GM21381 (cell line): Measurements from ENCODE around the gene NACC2.
"Not testable (repeated sequence)": the region's sequence is repeated elsewhere in the genome, so short reads cannot be mapped to it uniquely, and the experiment has no call there.

ENCODE experiments used
- ATAC-seq: cut with Tn5 transposase; IDR thresholded peaks from one replicate; pipeline ENCODE4 v1.9.1; 2021; ENCODE audit warnings: mild to moderate bottlenecking, moderate library complexity; ENCODE audit not compliant: unreplicated experiment

Gene NACC2

DNA sequence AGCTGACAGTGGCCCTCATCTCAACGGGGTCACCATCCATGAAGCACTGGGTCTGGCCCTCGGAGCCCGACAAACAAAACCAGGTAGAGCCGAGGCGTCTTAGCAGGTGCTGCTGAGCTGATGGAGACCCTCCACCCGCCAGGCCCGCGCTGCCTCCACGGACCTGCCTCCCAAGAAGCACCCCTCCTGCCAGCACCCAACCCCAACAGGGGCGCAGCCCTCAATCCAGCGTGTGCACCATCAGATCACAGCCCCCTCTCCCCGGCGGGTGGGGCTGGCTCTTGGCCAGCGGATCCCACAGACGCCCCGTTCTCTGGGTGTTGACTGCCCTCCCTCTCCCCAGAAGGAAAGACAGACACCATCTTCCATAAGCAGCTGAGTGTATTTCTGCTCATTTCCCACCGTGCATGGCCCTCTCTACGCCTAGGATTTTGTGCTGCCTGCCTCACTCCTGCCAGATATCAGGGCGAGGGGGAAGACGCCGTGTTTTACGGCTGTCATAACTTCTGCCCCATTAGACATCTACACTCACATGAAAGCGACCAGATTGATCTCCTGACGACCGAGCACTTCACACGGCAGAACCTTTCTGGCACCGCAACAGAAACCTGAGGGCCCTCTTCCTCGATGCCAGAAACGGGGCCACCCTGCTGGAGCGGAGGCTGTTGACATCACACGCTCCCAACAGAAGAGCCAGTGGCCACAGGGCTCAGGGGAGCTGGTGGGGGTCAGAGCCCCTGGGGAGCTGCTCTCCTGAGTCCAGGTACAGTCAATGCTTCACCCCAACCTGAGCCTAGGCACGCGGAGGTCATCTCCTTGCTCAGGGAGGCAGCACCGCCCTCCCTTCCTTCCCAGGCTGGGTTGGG is 12.4 kb downstream of the NACC2 start:
- no peak for ATAC-seq

DNA sequence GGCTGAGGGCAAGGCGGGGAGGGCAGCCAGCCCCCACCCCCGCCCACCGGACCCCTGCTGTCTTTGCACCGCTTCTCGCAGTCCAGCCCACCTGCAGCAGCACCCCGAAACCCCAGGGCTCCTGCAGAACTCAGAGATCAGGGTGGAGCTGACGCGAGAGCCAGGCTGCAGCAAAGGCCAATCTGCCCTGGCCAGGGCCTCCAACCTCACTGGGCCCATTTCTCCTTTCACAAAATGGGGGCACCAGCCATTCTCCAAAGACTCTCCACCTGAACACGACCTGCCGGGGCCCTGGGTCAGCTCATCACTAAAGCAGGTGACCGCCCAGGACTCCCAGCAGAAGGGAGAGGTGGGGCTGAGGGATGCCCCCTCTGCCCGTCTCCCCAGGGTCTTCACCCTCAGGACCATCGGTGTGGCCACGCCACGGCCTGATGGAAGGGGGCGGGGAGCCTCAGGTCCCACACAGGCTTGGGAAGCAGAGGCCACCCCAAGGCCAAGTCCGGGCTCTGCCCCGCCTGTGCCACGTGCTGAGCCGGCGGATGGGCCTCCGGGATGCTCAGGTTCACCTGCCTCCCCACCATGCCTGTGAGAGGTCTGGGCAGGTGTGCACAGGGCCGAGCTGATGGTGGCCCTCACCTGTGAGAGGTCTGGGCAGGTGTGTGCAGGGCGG is 13.1 kb downstream of the NACC2 start:
- ATAC-seq: no peak

DNA sequence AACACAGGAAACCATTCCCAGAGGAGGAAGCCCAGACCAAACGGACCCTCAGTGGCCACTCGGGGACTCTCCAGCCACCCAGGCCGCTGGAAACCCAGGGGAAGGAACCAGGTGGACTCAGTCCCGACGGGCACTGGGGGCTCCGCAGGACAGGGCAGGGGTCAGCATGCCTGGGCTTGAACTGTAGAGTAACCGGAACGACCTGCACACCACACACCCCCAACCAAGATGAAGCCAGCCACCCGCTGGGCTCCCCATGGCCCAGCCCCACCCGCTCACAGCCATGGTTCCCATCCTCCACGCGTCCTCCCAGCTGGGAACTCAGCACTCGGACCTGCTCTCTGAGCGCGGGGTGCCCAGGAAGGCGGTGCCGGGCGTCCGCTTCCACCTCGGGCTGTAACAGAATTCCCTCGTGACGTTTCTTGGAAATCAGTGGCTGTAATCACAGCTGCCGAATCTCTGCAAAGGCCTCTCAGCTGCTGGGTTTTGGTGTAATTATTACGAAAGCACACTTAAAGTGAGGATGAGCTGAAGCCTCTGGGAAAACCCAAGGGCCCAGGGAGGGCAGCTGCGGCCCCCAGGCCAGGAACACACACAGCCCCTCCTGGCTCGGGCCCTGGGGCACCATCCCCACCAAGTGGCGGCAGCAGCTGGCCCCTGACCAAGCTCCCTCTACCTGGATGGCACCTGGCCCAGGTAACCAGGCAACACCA is 13.8 kb downstream of the NACC2 start:
- no peak for ATAC-seq

DNA sequence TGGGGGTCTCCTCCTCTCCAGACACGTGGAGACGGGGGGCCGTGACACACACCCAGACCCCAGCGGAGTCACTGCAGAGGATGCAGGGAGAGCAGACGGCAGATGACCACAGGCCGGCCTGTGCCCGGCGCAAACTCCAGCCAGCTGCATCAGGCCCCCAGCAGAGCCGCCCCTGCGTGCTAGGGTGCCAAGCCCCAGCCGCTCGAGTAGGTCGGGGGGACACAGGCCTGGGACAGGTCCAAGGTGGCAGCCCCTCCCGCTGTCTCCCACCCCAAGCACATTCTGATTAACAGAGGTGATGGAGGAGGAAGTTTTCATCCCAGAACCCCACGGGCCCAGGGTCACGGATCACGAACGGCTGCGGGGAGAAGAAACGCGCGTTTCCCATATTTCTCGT is 14.4 kb downstream of the NACC2 start:
- ATAC-seq: no peak

DNA sequence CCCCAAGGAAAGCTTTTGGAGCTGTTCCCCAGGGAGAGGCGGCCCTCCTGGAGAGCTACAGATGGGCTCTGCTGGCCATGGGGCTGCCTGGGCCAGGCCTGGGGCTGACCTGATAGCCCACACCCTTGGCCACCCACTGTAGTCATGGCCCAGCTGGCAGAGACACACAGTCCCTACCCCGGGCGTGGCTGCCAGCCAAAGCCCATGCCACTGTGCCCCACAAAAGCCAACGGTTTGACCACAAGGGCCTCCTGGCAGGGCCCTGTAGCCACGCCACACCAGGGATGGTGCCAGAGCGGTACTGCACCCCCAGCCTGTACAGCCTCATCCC is 15.2 kb downstream of the NACC2 start:
- ATAC-seq: no peak

DNA sequence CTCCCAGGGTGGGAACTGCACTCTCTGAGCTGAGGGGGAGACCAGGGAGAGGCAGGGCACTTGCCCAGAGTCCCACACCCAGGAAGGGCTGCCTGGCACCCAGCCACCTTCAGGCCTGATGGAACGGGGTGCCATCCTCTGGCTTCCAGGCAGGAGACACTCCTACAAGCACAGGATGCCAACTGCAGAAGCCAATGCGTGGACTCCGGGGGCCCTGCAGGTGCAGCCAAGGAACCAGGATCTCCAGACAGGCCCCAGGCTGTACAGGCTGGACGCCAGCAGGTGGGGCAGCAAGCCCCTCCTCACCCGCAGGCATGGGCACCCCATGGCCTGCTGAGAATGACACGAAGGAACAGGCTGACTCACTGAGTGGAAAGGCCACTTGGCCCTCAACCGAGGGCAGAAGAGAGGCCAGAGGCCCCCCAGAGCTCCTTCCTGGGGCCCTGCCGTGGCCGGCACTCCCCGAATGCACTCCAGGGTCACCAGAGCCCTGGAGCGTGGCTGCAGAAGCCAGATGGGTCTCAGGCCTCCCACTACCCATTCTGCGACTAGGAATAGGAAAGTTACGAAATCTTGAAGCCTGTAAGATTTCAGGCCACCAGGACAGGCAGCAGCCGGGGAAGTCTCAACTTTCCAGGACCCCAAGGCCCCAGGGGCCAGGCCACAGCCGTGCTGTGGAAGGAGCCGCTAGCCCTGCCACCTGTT is 15.7 kb downstream of the NACC2 start:
- no peak for ATAC-seq

DNA sequence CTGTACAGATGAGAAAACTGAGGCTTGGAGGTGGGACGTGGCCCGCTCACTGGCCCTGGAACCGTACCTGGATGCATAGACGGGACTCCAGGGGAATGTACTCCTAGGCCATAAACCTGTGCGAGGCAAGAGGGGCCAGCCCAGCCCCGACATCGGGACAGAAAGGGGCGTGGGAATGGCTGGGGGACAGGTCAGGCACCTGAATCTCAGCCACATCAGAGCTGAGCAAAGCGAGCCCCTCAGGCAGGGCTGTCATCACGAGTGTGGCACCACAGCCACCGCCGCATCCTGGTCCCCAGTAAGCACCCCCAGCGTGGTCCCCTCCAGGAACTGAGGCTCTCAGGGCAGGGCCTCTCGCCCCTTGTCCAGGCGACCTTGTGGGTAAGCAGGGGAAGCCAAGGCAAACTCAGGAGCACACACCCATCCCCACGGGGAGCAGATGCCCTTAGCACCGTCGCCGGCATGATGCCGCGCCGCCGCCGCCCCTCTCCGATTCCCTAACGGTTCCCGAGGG is 16.5 kb downstream of the NACC2 start:
- ATAC-seq: no peak

DNA sequence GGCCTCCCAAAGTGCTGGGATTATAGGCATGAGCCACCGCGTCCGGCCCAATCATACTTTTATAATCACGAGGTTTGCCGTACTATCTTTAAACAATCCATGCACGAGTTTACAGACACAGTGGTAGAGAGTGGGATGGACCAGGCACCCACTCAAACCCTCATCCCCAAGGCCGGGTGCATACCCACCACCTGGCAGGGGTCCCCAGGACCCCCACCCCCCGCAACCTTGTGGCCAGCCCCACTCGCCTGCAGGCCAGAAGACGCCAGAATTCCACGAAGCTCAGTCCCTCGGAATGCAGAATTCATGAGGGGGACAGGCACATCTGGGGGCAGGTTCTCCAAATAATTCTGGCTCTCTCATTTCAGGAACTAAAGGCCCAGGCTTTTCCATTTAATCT is 17.1 kb downstream of the NACC2 start:
- no peak for ATAC-seq

DNA sequence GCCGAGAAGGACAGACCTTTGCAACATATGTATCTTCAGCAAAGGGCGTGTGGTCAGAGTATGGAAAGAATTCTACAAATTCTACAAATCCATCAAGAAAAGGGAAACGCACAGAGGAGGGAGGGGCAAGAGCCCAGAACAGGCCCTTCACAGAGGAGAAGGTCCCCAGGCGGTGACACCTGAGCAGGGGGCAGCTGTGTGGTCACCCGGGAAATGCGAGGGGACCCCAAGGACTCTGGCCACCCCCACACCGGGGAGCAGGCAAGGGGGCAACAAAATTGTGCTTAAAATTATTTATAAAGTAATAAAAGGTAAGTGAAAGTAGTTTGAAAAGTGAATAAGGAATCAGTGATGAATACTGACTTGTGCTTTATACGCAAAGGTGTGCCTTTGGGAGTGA is 17.6 kb downstream of the NACC2 start:
- no peak for ATAC-seq

DNA sequence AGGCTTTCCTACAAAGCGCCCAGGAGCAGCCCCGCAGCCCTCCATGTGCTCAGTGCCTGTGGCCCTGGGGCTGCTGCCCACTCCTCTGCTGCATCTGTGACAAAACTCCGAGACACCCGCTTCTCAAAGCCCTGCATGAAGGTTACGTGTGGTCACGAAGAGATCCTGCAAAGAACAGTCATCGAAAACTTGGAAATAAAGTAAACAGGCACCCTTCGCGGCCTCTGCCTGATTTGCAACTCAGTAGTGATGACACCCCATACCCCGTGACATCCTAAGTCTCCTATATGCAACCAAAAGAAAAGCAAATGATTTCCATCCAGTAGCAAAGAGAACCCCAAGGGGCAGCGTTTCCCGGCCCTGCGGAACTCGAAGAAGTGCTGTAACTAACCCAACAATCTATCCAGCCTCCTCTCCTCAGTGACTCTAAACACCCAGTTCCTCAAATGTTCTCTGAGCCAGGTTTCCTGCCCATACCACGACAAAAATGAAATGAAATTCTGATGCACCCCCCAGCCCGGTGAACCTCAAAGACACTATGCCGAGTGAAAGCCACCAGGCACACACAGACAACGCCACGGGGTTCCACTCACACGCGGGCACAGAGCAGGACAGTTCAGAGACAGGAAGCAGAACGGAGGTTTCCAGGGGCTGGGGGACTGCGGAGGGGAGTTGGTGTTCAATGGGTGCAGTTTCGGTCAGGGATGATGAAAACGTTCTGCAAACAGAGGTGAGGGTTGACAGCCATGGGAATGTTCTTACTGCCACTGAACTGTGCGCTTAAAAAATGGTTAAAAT is 19.0 kb downstream of the NACC2 start:
- no peak for ATAC-seq

DNA sequence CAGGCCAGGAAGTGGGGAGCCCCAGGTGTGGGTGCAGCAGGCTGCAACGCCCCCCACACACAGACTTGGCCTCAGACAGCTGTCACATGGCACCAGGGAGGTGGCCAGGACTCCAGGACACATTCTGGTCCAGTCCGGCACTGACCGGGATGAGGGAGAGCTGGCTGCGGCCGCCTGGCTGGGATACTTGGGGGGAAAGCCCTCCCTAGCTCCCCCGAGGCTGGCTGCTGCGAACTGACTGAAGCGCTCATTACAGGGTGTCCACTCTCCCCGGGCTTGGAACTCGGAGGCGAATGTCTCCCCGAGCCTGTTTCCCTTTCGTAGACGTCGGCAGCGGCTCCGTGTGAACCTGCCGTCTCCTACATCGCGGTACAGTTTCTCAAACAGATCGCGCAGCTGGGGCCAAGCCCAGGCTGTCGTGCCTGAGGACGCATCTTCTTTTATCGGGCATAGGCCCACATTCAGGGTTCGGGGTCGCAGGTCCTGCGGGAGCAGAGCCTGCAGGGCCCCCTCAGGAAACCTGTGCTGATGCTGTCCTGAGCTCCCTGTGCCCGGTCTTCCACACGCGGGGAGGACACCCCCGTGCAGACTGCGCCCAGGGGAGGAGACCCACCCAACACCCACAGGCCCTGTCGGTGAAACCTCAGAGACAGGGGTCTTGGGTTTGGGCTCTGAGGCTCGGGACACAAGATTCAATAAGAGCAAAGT is 19.8 kb downstream of the NACC2 start:
- no peak for ATAC-seq

DNA sequence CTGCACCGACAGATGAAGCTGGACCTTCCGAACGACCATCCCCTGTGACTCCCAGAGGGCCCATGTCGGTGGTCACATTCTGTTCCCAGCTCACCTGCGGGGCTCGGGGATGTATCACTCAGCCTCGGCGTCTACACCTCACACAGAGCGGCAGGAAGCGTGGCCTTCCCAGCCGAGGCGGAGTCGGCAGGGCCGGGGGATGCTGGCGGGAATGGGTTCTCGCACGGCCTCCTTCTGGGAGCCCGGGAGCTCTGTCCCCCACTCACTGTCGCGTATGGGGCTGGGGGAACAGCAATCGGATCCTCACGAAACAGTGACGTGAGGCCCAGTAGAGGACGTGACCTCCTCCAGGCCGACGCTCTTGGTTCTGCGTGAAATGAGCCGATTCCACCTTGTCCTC is 20.4 kb downstream of the NACC2 start:
- no peak for ATAC-seq

DNA sequence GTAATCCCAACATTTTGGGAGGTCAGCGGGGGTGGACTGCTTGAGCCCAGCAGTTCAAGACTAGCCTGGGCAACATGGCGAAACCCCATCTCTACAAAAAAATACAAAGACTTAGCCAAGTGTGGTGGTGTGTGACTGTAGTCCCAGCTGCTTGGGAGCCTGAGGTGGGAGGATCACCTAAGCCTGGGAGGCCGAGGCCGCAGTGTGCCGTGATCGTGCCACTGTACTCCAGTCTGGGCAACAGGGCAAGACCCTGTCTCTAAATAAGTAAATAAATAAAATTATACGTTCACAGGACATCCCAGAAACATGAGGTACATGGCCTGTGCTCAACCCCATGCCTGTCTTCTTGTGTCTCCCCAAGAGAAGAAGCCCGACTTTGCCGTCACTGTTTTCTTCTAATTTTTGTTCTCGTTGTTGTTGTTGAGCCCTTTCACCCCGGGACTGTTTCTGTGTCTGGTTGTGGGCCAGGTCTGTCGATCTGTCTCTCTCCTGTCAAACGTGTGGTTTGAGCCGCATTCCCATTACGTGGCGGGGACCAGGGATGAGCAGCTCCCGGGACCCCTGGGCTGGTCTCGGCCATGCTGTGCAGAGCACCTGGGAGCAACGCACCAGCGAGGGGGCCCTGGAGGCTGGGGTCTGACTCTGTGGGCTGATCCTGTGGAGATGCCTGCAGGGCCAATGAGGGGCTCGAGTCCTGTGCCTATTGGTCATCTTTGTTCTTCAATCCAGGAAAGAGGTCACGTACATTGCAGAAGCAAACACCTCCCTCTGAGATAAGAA is 32.2 kb downstream of the NACC2 start:
- ATAC-seq: no peak

DNA sequence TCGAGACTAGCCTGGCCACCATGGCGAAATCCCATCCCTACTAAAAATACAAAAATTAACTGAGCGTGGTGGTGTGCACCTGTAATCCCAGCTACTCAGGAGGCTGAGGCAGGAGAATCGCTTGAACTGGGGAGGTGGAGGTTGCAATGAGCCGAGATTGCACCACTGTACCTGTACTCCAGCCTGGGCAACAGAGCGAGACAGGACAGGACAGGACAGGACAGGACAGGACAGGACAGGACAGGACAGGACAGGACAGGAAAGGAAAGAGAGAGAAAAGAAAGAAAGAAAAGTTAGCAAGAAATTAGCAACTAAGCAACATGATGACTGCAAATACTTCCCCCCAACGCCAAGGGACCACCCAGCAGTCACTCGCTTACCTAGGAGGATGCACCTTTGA is 33.2 kb downstream of the NACC2 start:
- ATAC-seq: not testable (repeated sequence)

DNA sequence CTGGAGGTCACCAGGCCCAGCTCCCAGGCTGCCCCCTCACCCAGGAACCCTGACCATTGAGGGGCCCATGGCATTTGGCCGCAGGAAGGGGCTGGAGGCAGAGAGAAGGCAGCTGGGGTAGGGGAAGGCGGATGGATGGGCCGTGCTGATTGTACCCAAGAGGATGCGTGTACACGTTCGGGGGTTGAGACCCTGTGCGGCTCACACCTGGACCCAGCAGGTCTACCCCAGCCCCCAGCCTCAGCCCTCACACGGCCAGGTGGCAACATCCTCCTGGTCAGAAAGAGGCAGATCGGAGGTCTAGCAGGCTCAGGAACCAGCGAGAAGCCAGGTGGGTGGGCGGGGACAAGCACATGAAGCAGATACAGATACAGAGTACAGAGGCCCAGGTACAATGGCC is 33.7 kb downstream of the NACC2 start:
- ATAC-seq: no peak

DNA sequence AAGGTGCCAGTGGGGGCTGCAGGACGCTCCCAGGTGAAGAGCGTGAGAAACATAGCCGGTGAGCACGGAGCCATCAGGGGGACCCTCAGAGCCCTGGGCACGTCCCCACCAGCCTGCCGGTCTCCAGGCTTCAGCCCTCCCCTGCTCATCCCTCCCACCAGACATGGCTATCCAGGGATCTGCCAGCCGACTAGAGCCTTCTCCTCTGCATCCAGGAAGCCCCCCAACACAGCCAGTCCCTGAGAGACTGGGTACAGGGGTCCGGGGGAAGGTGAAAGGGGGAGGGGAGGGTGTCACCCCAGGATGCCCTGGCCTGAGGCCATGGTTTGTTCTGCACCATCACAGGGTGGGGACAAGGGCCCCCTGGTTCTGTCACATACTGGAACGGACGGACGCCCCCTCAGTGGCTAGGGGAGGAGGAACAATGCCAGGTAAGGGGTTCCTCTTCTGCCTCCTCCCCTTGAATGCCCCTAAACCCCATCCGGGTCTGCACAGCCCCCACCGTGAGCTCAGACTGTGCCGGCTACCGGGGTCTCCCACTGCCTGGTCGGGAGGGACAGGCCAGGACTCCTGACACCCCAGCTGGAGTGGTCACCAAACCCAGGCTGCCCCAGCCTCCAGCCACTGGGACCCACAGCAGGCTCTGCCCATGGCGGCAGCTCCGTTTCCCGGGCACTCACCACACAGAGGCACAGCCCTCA is 34.3 kb downstream of the NACC2 start:
- no peak for ATAC-seq

DNA sequence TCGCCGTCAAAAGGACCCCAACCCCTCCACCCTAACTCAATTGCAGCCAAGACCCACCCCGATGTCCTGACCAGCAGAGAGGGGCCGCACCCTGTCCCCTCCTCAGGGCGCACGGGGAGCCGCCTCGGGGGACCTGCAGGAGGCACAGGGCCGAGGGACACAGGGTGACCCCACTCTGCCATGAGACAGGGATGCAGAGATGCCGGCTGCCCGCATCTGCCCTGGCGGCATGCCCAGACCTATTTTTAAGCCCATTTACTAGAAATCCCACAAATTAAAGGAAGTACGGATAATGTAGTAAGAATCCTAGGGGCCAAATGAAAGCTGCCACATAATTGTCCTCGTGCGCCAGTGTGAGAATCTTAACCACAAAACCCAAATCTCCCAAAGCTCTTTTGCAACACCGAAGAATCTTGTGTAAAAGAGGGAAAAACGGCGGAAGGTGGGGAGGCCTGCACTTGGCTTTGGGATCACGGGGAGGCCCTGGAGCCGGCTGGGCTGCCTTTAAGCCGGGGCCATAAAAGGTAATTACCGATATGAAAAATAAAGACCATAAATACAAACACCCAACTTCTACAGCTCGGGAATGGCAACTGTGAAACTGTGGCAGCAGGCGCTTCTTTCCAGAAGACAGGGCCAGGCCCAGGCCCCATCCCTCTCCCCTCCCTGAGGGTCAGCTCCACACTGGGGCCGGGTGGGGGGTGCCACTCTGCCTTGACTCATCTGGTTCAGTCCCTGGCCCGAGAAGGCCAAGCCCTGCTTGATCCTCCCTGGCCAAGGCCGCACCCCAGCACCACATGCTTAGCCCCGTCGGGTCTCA is 35.0 kb downstream of the NACC2 start:
- no peak for ATAC-seq
